Epidermal melanocyte (primary cell): ENCODE measurements around the gene CLCN6.

Experiments used
- DNase-seq: peaks from one replicate; pipeline ENCODE4 v3.0.0; 2011; ENCODE audit warnings: low spot score; ENCODE audit not compliant: insufficient read length

CLCN6 gene, protein sequence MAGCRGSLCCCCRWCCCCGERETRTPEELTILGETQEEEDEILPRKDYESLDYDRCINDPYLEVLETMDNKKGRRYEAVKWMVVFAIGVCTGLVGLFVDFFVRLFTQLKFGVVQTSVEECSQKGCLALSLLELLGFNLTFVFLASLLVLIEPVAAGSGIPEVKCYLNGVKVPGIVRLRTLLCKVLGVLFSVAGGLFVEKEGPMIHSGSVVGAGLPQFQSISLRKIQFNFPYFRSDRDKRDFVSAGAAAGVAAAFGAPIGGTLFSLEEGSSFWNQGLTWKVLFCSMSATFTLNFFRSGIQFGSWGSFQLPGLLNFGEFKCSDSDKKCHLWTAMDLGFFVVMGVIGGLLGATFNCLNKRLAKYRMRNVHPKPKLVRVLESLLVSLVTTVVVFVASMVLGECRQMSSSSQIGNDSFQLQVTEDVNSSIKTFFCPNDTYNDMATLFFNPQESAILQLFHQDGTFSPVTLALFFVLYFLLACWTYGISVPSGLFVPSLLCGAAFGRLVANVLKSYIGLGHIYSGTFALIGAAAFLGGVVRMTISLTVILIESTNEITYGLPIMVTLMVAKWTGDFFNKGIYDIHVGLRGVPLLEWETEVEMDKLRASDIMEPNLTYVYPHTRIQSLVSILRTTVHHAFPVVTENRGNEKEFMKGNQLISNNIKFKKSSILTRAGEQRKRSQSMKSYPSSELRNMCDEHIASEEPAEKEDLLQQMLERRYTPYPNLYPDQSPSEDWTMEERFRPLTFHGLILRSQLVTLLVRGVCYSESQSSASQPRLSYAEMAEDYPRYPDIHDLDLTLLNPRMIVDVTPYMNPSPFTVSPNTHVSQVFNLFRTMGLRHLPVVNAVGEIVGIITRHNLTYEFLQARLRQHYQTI

DNA sequence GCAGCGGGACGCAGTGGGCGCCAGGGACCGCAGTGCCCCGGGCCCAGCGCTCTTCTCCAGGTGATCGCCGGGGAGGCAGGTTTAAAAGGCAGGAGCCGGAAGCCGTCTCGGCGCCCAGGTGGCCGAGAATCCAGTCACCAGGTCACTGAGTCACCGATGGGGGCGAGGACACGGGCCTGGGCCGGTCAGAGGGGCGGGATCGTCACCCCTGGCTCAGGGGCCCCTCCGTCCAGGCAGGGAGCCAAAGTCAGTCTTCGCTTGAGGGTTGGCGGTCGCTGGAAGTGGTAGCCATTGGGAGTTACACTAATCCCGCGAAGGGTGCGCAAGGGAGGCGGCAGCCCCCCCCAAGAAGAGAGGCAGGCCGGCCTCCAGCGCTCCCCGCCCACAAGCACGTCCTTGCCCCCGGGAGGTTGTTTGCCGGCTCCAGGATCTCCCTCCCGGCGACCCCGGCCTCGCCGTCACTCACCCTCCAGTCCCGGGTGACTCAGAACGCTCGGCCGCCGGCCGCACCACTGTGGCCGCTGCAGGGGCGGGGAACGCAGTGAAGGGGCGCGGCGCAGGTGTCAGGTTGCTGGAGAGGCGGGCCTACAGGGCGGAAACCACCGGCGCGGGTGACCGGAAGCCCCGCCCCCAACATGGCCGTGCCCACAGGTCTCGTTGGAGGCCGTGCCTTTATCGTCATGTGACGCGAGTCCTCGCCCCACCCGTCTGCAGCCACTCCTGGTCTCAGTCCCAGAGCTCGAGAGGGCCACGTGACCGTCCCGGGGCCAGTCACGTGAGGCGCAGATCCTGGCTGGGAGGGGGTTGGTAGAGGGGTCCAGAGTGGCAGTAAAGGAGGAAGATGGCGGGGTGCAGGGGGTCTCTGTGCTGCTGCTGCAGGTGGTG, at the start of gene CLCN6, which contains the start of gene MTHFR:
TSS of gene CLCN6 (plus strand) at position 770 of the 885 bp plus-strand sequence. CDS start at position 842, 72 bp downstream.
TSS of gene MTHFR (minus strand) at position 543 of the 885 bp plus-strand sequence. CDS start 2,848 bp downstream, outside the sequence.
- DNase-seq: peak; percentile 93

DNA sequence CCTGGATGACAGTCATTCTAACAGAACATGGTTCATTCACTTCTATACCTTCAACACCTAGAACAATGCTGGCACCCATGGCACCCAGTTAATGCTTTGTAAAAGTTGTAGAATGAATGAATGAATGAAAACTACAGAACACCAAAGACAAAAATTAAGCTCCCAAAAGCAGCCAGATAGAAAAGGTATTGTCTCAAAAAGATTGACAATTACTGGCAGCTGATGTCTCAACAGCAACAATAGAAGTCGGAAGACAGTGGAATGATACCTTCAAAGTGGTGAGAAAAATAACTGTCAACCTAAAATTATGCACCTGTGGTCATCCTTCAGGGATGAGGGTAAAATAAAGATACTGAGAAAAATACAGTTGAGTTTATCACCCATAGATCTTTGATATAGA, 48.9 kb upstream of the CLCN6 start:
- DNase-seq: no peak

DNA sequence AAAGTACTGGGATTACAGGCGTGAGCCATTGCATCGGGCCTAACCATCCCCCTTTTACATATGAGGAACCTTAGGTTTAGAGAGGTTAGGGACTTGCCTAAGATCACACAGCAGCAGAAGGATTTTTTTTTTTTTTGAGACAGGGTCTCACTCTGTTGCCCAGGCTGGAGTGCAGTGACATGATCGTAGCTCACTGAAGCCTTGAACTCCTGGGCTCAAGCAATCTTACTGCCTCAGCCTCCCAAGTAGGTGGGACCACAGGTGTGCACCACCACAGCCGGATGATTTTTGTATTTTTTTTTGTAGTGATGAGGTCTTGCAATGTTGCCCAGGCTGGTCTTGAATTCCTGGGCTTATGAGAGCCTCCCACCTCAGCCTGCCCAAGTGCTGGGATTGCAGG, 46.2 kb upstream of the CLCN6 start:
- DNase-seq: no peak

GRCh38 chr1:11761285-11761684, 44.7 kb upstream of the CLCN6 start:
- no peak for DNase-seq

GRCh38 chr1:11761988-11762406, 44.0 kb upstream of the CLCN6 start, which contains the start of gene C1orf167:
Gene C1orf167, plus strand, starts transcription at chr1:11762193. Its CDS starts 2,208 bp downstream, at chr1:11764401.
- DNase-seq: no peak

GRCh38 chr1:11764115-11764514, 41.9 kb upstream of the CLCN6 start:
- no peak for DNase-seq

DNA sequence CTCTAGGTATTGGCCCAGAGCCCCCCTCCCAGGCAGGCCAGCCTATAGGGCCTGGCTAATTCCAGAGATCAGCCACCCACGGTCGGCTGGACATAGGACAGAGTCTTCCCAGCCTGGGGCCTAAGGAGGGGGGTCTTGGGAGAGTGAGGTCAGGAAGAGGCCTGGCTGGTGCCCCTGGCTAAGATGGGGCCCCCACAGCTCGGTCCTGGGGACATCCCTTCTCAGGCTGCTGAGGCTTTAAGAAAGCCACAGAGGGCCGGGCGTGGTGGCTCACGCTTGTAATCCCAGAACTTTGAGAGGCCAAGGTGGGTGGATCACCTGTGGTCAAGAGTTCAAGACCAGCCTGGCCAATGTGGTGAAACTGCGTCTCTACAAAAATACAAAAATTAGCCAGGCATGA, 41.5 kb upstream of the CLCN6 start:
- no peak for DNase-seq

GRCh38 chr1:11765661-11766428, 40.1 kb upstream of the CLCN6 start:
- no peak for DNase-seq

- no peak for DNase-seq
These were observed 39.6 kb upstream of the CLCN6 start for GRCh38 chr1:11766429-11766776.

GRCh38 chr1:11767922-11768704, 37.9 kb upstream of the CLCN6 start:
- peak; percentile 50 for DNase-seq

DNA sequence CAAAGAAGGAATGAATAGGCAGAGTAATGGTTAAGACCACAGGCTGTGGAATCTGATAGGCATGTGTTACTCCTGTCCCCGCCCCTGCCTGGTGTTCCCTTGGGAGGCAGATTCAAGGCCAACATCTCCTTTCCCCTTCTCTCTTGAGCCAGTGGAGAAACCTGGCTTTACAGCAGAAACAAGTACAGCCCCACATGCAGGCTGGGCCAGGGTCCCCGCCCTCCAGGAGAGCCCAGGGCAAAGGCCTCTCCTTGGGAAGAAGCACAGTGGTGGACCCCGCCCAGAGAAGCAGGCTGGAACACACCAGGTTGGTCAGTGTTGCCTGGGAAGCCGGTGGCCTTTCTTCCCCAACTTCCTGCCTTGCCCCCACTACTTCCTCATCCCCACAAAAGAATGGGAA, 37.2 kb upstream of the CLCN6 start:
- DNase-seq: no peak

DNA sequence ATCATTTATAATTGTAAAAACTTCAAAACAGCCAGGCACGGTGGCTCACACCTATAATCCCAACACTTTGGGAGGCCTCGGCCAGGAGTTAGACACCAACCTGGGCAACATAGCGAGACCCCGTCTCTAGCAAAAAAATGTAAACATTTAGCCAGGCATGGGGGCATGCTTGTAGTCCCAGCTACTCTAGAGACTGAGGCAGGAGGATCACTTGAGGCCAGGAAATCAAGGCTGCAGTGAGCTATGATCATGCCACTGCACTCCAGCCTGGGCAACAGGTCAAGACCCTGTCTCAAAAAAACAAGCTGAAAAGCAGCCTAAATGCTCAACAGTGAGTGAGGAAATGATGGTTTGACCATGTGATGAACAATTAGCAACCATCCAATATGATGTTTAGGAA, 36.7 kb upstream of the CLCN6 start:
- DNase-seq: no peak

GRCh38 chr1:11770011-11770410, 36.0 kb upstream of the CLCN6 start:
- DNase-seq: no peak

- DNase-seq: no peak
These were observed 34.4 kb upstream of the CLCN6 start for GRCh38 chr1:11771481-11772043.

DNA sequence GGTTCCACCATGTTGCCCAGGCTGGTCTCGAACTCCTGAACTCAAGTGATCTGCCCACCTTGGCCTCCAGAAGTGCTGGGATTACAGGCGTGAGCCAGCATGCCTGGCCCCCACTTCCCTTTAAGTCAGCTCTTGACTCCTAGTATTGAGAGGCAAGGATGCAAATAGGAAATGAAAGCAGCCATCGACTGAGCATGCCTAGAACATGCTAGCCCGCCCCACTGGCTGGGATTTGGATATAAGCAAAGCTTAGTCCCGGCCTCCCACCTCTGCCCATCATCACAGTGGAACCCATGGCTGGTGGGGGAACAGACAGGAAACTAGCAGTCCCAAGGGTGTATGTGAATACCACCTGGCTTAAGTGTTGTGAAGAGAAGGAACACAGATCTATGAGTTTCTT, 33.5 kb upstream of the CLCN6 start:
- DNase-seq: no peak

GRCh38 chr1:11774753-11775152, 31.2 kb upstream of the CLCN6 start:
- no peak for DNase-seq

- DNase-seq: no peak
These were observed 28.2 kb upstream of the CLCN6 start for GRCh38 chr1:11777658-11778322.

- no peak for DNase-seq
These were observed 27.7 kb upstream of the CLCN6 start for GRCh38 chr1:11778336-11778735.
